Esophagus squamous epithelium (tissue), 5 donors: ENCODE results near the gene PCDHB13. TPM values are rescaled to one million over a fixed set of nuclear protein-coding genes. Genes with fewer than 3 reads are reported as not detected.
A peak's percentile ranks its signal among the peaks of the same experiment; 100 is the strongest.
"Not testable (repeated sequence)": the region's sequence is repeated elsewhere in the genome, so short reads cannot be mapped to it uniquely, and the experiment has no call there.

Experiments
- DNase-seq: peaks from one replicate; lab custom pipeline; 2025; lab: John Stamatoyannopoulos, UW
- H3K27ac ChIP-seq, 4 donors: fragments of 200-600 bp; sonication (generic); one replicate each; pipeline ENCODE4 v1.5.1; 2016 to 2019; ENCODE audit warnings: mild to moderate bottlenecking in 1 of 4
- H3K27me3 ChIP-seq, 4 donors: fragments of 200-600 bp; sonication (generic); 1 replicate in 3 of 4; 2 replicates in 1 of 4; pipeline versions ENCODE4 v1.5.1 to v1.6.0; 2017 to 2021; ENCODE audit warnings: antibody characterized with exemption in 1 of 4
- H3K36me3 ChIP-seq, 3 donors: fragments of 200-600 bp; sonication (generic); one replicate each; pipeline ENCODE4 v1.5.1; 2016 to 2019
- H3K4me1 ChIP-seq, 3 donors: fragments of 200-600 bp; sonication (generic); one replicate each; pipeline ENCODE4 v1.5.1; 2017 to 2019
- H3K4me3 ChIP-seq, 4 donors: fragments of 200-600 bp; sonication (generic); 1 replicate in 3 of 4; 2 replicates in 1 of 4; pipeline ENCODE4 v1.5.1; 2016 to 2019; ENCODE audit warnings: mild to moderate bottlenecking in 2 of 4, moderate library complexity in 1 of 4
- H3K9me3 ChIP-seq, 3 donors: fragments of 200-600 bp; sonication (generic); one replicate each; pipeline ENCODE4 v1.5.1; 2016 to 2019
- CTCF ChIP-seq, 6 experiments: fragments of 450-650 bp in 4 of 6; fragments of 200-600 bp in 2 of 6; sonication (generic) in 2 of 6; IDR thresholded peaks; one replicate each; pipeline ENCODE4 v1.5.1; 2016 to 2019; ENCODE audit warnings: antibody characterized with exemption in 6 of 6, mild to moderate bottlenecking in 4 of 6, moderate library complexity in 4 of 6
- POLR2A ChIP-seq, 4 donors: fragments of 450-650 bp; IDR thresholded peaks; one replicate each; pipeline ENCODE4 v1.6.1; 2017; ENCODE audit warnings: antibody characterized with exemption in 4 of 4, mild to moderate bottlenecking in 4 of 4, moderate library complexity in 3 of 4
- WGBS, 2 donors: methylation state at CpG; one replicate each; pipeline ENCODE4 v1.1.5; 2018; 5-methylcytosine and 5-hydroxymethylcytosine counted together
- intact Hi-C: fragments of 100-400 bp; cut with DNase I; formaldehyde crosslinking; loops from one replicate; pipeline ENCODE4 v1.15.0; 2022
- total RNA-seq, 4 donors: library from RNA; depleted of rRNA; stranded (reverse); fragments of >200 nt; gene quantifications; one replicate each; pipeline ENCODE4 v1.1.0, GENCODE V29; 2016
- donor health status: DM: yes; HTN: yes; CAD: no.

Gene PCDHB13
- total RNA-seq, 4 donors from 2014 or later, result 2.0 to 2.7 (median 2.3) TPM

GRCh38 chr5:141234109-141234667 lies 20.5 kb downstream of the PCDHB13 start:
- peak in 2 of 6 experiments; percentile 14 to 17 for TF ChIP-seq CTCF (IDR thresholded peaks at IDR 0.05)
- no peak for TF ChIP-seq POLR2A (IDR thresholded peaks at IDR 0.05)
- WGBS, 2 donors, result 14 to 16% methylated on average over 15 of the region's 15 CpGs
- H3K4me1 ChIP-seq, result no peaks in the 10 kb centered on the region
- intact Hi-C loops, result no loop called here
- peaks cover 0 to 14% (median 0%) of the 10 kb centered on the region in 4 donors for H3K27me3 ChIP-seq
- peaks cover 6 to 74% (median 49%) of the 10 kb centered on the region in 3 donors for H3K9me3 ChIP-seq
- H3K4me3 ChIP-seq, result peak overlapping the region in 3 of 4 donors; percentile 8 to 49 (median 28)
- H3K27ac ChIP-seq, result no peak overlapping the region
- no peaks in the 10 kb centered on the region for H3K36me3 ChIP-seq
- no peak for DNase-seq

GRCh38 chr5:141235922-141236321 lies 22.2 kb downstream of the PCDHB13 start:
- H3K27ac ChIP-seq, intact Hi-C loops, DNase-seq, H3K36me3 ChIP-seq, H3K4me3 ChIP-seq, H3K4me1 ChIP-seq: not testable (repeated sequence)
- H3K27me3 ChIP-seq, result peaks cover 0 to 14% (median 0%) of the 10 kb centered on the region in 4 donors
- WGBS, 2 donors, result 50% methylated on average over 1 of the region's 40 CpGs; no CpG with 5 or more reads in 1 of the 2 donors
- H3K9me3 ChIP-seq, result peaks cover 12 to 82% (median 55%) of the 10 kb centered on the region in 3 donors

- Histone ChIP-seq H3K36me3 (no peaks in the 10 kb centered on the region), H3K4me3 (peak overlapping the region in 1 of 4 donors; percentile 18), H3K27me3 (peaks cover 0 to 14% (median 0%) of the 10 kb centered on the region in 4 donors), H3K9me3 (peaks cover 12 to 87% (median 63%) of the 10 kb centered on the region in 3 donors), H3K4me1 (no peaks in the 10 kb centered on the region), H3K27ac (no peak overlapping the region)
- DNase-seq, result no peak
- 26 to 44% methylated on average over 8 to 19 of the region's 32 CpGs for WGBS, 2 donors
- intact Hi-C loops, result no loop called here
- TF ChIP-seq POLR2A (IDR thresholded peaks at IDR 0.05) (no peak), CTCF (IDR thresholded peaks at IDR 0.05) (no peak)
These were observed 23.0 kb downstream of the PCDHB13 start for GRCh38 chr5:141236516-141237313.

- intact Hi-C loops, result no loop called here
- no peak overlapping the region for H3K4me3 ChIP-seq
- WGBS, 2 donors, result no CpG with 5 or more reads among the region's 43 CpGs
- no peak overlapping the region for H3K27ac ChIP-seq
- no peaks in the 10 kb centered on the region for H3K4me1 ChIP-seq
- peaks cover 6 to 99% (median 74%) of the 10 kb centered on the region in 3 donors for H3K9me3 ChIP-seq
- TF ChIP-seq CTCF (IDR thresholded peaks at IDR 0.05) (no peak), POLR2A (IDR thresholded peaks at IDR 0.05) (no peak)
- no peak for DNase-seq
- H3K27me3 ChIP-seq, result peaks cover 0 to 5% (median 0%) of the 10 kb centered on the region in 4 donors
- H3K36me3 ChIP-seq, result no peaks in the 10 kb centered on the region
These were observed 27.8 kb downstream of the PCDHB13 start for GRCh38 chr5:141241496-141241895.

GRCh38 chr5:141245250-141245717 lies 31.6 kb downstream of the PCDHB13 start, which contains the start of gene PCDHB15:
Gene PCDHB15 (plus strand): TSS chr5:141245395. CDS start chr5:141245579, 184 bp downstream.
- WGBS, 2 donors, result 9 to 12% methylated on average over 13 to 16 of the region's 16 CpGs
- Histone ChIP-seq H3K27ac (no peak within 1 kb of the TSS), H3K4me3 (peak within 1 kb of the TSS in 2 of 4 donors; percentile 25 to 43), H3K27me3 (no peaks in the 10 kb centered on the region), H3K9me3 (peaks cover 4 to 99% (median 86%) of the 10 kb centered on the region in 3 donors), H3K36me3 (no peaks in the 10 kb centered on the region), H3K4me1 (no peaks in the 10 kb centered on the region)
- intact Hi-C loops, result no loop called here
- DNase-seq, result no peak
- no peak for TF ChIP-seq POLR2A (IDR thresholded peaks at IDR 0.05)
- peak in 1 of 6 experiments; percentile 26 for TF ChIP-seq CTCF (IDR thresholded peaks at IDR 0.05)

- H3K4me3 ChIP-seq, H3K36me3 ChIP-seq, DNase-seq, H3K27me3 ChIP-seq, H3K4me1 ChIP-seq, H3K27ac ChIP-seq, intact Hi-C loops: not testable (repeated sequence)
- peaks cover 0 to 99% (median 83%) of the 10 kb centered on the region in 3 donors for H3K9me3 ChIP-seq
- 40 to 95% methylated on average over 9 to 12 of the region's 42 CpGs for WGBS, 2 donors
These were observed 33.3 kb downstream of the PCDHB13 start for GRCh38 chr5:141246971-141247370.

GRCh38 chr5:141247434-141247833 lies 33.7 kb downstream of the PCDHB13 start:
- H3K36me3 ChIP-seq, H3K27me3 ChIP-seq, intact Hi-C loops, H3K4me3 ChIP-seq, DNase-seq, H3K27ac ChIP-seq, H3K4me1 ChIP-seq: not testable (repeated sequence)
- H3K9me3 ChIP-seq, result peaks cover 0 to 99% (median 87%) of the 10 kb centered on the region in 3 donors
- WGBS, 2 donors, result 62 to 66% methylated on average over 4 to 8 of the region's 34 CpGs
